OCI-LY3 (cell line): ENCODE data around the gene SLC2A4RG.
A peak's percentile ranks its signal among the peaks of the same experiment; 100 is the strongest.

Experiments
- H2AFZ ChIP-seq: fragments of 200-600, 300-600 bp; shearing (Covaris generic); 2 replicates; pipeline ENCODE4 v1.6.0; 2014; ENCODE audit warnings: antibody characterized with exemption, low read depth, low read length
- H3K27ac ChIP-seq: fragments of 200-600, 300-600 bp; sonication (generic); 2 replicates; pipeline ENCODE4 v1.5.1; 2014; ENCODE audit warnings: mild to moderate bottlenecking, low read length, moderate library complexity, mixed read lengths
- H3K27me3 ChIP-seq: fragments of 200-600, 300-600 bp; sonication (generic); 2 replicates; pipeline ENCODE4 v1.6.1; 2014; ENCODE audit warnings: low read depth, low read length, mixed read lengths
- H3K36me3 ChIP-seq: fragments of 200-600, 300-600 bp; sonication (generic); replicated peaks from 2 replicates; pipeline ENCODE3; 2014; ENCODE audit warnings: low read depth, low read length, mixed read lengths
- H3K4me1 ChIP-seq: fragments of 300-600, 200-600 bp; sonication (generic); 2 replicates; pipeline ENCODE4 v1.6.1; 2014; ENCODE audit warnings: low read length, mixed read lengths
- H3K4me2 ChIP-seq: fragments of 200-600, 300-600 bp; sonication (generic); 2 replicates; pipeline ENCODE4 v1.6.1; 2014; ENCODE audit warnings: low read length, mixed read lengths
- H3K4me3 ChIP-seq: fragments of 300-600, 200-600 bp; sonication (generic); 2 replicates; pipeline ENCODE4 v1.5.1; 2014; ENCODE audit warnings: antibody characterized with exemption, mild to moderate bottlenecking, low read length, moderate library complexity
- H3K79me2 ChIP-seq: fragments of 300-600, 200-600 bp; shearing (Covaris generic); 2 replicates; pipeline ENCODE4 v1.6.1; 2014; ENCODE audit warnings: mild to moderate bottlenecking, low read length, mixed read lengths
- H3K9ac ChIP-seq: fragments of 300-600, 200-600 bp; shearing (Covaris generic); 2 replicates; pipeline ENCODE4 v1.6.0; 2014; ENCODE audit warnings: mild to moderate bottlenecking, low read length, moderate library complexity
- H3K9me3 ChIP-seq: fragments of 200-600, 300-600 bp; shearing (Covaris generic); 2 replicates; pipeline ENCODE4 v1.6.1; 2014; ENCODE audit warnings: low read length, mixed read lengths; ENCODE audit not compliant: insufficient read depth
- H4K20me1 ChIP-seq: fragments of 200-600, 300-600 bp; sonication (generic); 2 replicates; pipeline ENCODE4 v1.6.1; 2016; ENCODE audit warnings: low read length, mixed read lengths; ENCODE audit not compliant: insufficient read depth
- CTCF ChIP-seq: fragments of 200-600, 300-600 bp; sonication (generic); IDR thresholded peaks from 2 replicates; pipeline ENCODE4 v1.5.1; 2014; ENCODE audit warnings: antibody characterized with exemption, low read length, low read depth
- EZH2phosphoT487 ChIP-seq: fragments of 200-600 bp; shearing (Covaris generic); IDR thresholded peaks from 2 replicates; pipeline ENCODE4 v1.6.1; 2018; ENCODE audit warnings: antibody characterized with exemption, mixed run types, low read depth

The SLC2A4RG gene

GRCh38 chr20:63772781-63773518 is 33.4 kb downstream of the SLC2A4RG start:
- no peak overlapping the region for H3K9ac ChIP-seq
- H3K79me2 ChIP-seq, result no peaks in the 10 kb centered on the region
- no peak overlapping the region for H2AFZ ChIP-seq
- no peak for TF ChIP-seq CTCF
- TF ChIP-seq EZH2phosphoT487, result no peak
- peaks cover 6% of the 10 kb centered on the region; the same call in 1 of the 2 replicates for H3K4me1 ChIP-seq
- H3K36me3 ChIP-seq, result no peaks in the 10 kb centered on the region
- H3K27me3 ChIP-seq, result no peaks in the 10 kb centered on the region
- peaks cover 5% of the 10 kb centered on the region; the same call in 1 of the 2 replicates for H3K9me3 ChIP-seq
- H4K20me1 ChIP-seq, result no peaks in the 10 kb centered on the region
- no peak overlapping the region for H3K4me3 ChIP-seq
- peak overlapping the region; percentile 53 for H3K4me2 ChIP-seq
- no peak overlapping the region for H3K27ac ChIP-seq

GRCh38 chr20:63773571-63774241 is 34.1 kb downstream of the SLC2A4RG start:
- Histone ChIP-seq H4K20me1 (no peaks in the 10 kb centered on the region), H2AFZ (no peak overlapping the region), H3K9ac (no peak overlapping the region), H3K36me3 (no peaks in the 10 kb centered on the region), H3K4me2 (peak overlapping the region; percentile 53), H3K27me3 (no peaks in the 10 kb centered on the region), H3K4me1 (peaks cover 6% of the 10 kb centered on the region; the same call in 1 of the 2 replicates), H3K4me3 (no peak overlapping the region), H3K79me2 (no peaks in the 10 kb centered on the region), H3K27ac (no peak overlapping the region), H3K9me3 (peaks cover 5% of the 10 kb centered on the region; the same call in 1 of the 2 replicates)
- TF ChIP-seq CTCF (no peak), EZH2phosphoT487 (no peak)

- H3K9ac ChIP-seq, result no peak overlapping the region
- H3K9me3 ChIP-seq, result peaks cover 5% of the 10 kb centered on the region; the same call in 1 of the 2 replicates
- TF ChIP-seq CTCF (no peak), EZH2phosphoT487 (no peak)
- no peaks in the 10 kb centered on the region for H3K79me2 ChIP-seq
- H3K36me3 ChIP-seq, result no peaks in the 10 kb centered on the region
- no peaks in the 10 kb centered on the region for H4K20me1 ChIP-seq
- no peak overlapping the region for H2AFZ ChIP-seq
- H3K4me1 ChIP-seq, result peaks cover 6% of the 10 kb centered on the region; the same call in 1 of the 2 replicates
- no peak overlapping the region for H3K27ac ChIP-seq
- no peak overlapping the region for H3K4me2 ChIP-seq
- no peak overlapping the region for H3K4me3 ChIP-seq
- no peaks in the 10 kb centered on the region for H3K27me3 ChIP-seq
These were observed 34.7 kb downstream of the SLC2A4RG start for GRCh38 chr20:63774306-63774705.
